Hepatocyte (in vitro differentiated cells): ENCODE measurements around the gene CELSR1. TPM values are rescaled to one million over a fixed set of nuclear protein-coding genes. Genes with fewer than 3 reads are reported as not detected.

Experiments
- DNase-seq: peaks from one replicate; pipeline ENCODE4 v3.0.0-alpha.2; 2016; ENCODE audit warnings: low spot score
- H2AFZ ChIP-seq: fragments of 200-600 bp; sonication (generic); 2 replicates; pipeline ENCODE4 v1.6.0; 2016; ENCODE audit warnings: antibody characterized with exemption, mild to moderate bottlenecking
- H3K27ac ChIP-seq: fragments of 200-600 bp; sonication (generic); 2 replicates; pipeline ENCODE4 v1.5.1; 2016; ENCODE audit warnings: mild to moderate bottlenecking
- H3K27me3 ChIP-seq: fragments of 200-600 bp; sonication (generic); 2 replicates; pipeline ENCODE4 v1.6.1; 2016
- H3K36me3 ChIP-seq: fragments of 200-600 bp; sonication (generic); replicated peaks from 2 replicates; pipeline ENCODE4 v1.5.1; 2016; ENCODE audit warnings: low read depth; ENCODE audit not compliant: insufficient read depth
- H3K4me1 ChIP-seq: fragments of 200-600 bp; sonication (generic); 2 replicates; pipeline ENCODE4 v1.5.1; 2016; ENCODE audit warnings: mild to moderate bottlenecking, moderate library complexity; ENCODE audit not compliant: insufficient read depth
- H3K4me2 ChIP-seq: fragments of 200-600 bp; sonication (generic); 2 replicates; pipeline ENCODE4 v1.6.0; 2016
- H3K4me3 ChIP-seq: fragments of 200-600 bp; sonication (generic); 2 replicates; pipeline ENCODE4 v1.5.1; 2016; ENCODE audit warnings: mild to moderate bottlenecking
- H3K79me2 ChIP-seq: fragments of 200-600 bp; sonication (generic); 2 replicates; pipeline ENCODE4 v1.6.0; 2017; ENCODE audit warnings: mild to moderate bottlenecking
- H3K9me2 ChIP-seq: fragments of 200-600 bp; sonication (generic); replicated peaks from 2 replicates; pipeline ENCODE4 v1.6.0; 2017; ENCODE audit warnings: mild to moderate bottlenecking; ENCODE audit not compliant: insufficient read depth
- H3K9me3 ChIP-seq: fragments of 200-600 bp; sonication (generic); 2 replicates; pipeline ENCODE4 v1.5.1; 2016; ENCODE audit warnings: low read depth, mild to moderate bottlenecking
- H4K20me1 ChIP-seq: fragments of 200-600 bp; sonication (generic); 2 replicates; pipeline ENCODE4 v1.6.0; 2016; ENCODE audit warnings: mild to moderate bottlenecking; ENCODE audit not compliant: insufficient read depth, poor library complexity, severe bottlenecking
- EZH2 ChIP-seq: fragments of 200-600 bp; sonication (generic); IDR thresholded peaks from 2 replicates; pipeline ENCODE4 v1.6.1; 2016; ENCODE audit warnings: antibody characterized with exemption, mild to moderate bottlenecking, borderline replicate concordance
- EZH2phosphoT487 ChIP-seq: fragments of 200-600 bp; sonication (generic); IDR thresholded peaks from one replicate; pipeline ENCODE4 v1.6.1; 2018; ENCODE audit warnings: antibody characterized with exemption, mild to moderate bottlenecking, low read depth, moderate library complexity; ENCODE audit not compliant: unreplicated experiment, severe bottlenecking
- WGBS: methylation state at CpG from one replicate; pipeline ENCODE4 v1.1.6; 2016; ENCODE audit warnings: low lambda C conversion rate; ENCODE audit errors: missing lambda C conversion rate; 5-methylcytosine and 5-hydroxymethylcytosine counted together
- polyA plus RNA-seq: library from polyadenylated mRNA; unstranded; fragments of >200 nt; fragmentation: Nextera tagmentation; extraction: Ambion mirVana; gene quantifications from 2 replicates; pipeline ENCODE4 v1.2.1, GENCODE V29; 2016
- total RNA-seq: library from RNA; depleted of rRNA; stranded (reverse); fragments of >200 nt; gene quantifications from 2 replicates; pipeline ENCODE4 v1.2.3, GENCODE V29; 2014
- TF ChIP-seq, protein P1 (sequence below): fragments of 200-600 bp; sonication (generic); IDR thresholded peaks from 2 replicates; pipeline ENCODE4 v1.5.1; 2016; ENCODE audit warnings: antibody characterized with exemption, mild to moderate bottlenecking; ENCODE audit not compliant: poor library complexity

CELSR1 gene
- total and polyA plus RNA-seq, 2 experiments from 2014 or later: 3.0 to 8.7 TPM

DNA sequence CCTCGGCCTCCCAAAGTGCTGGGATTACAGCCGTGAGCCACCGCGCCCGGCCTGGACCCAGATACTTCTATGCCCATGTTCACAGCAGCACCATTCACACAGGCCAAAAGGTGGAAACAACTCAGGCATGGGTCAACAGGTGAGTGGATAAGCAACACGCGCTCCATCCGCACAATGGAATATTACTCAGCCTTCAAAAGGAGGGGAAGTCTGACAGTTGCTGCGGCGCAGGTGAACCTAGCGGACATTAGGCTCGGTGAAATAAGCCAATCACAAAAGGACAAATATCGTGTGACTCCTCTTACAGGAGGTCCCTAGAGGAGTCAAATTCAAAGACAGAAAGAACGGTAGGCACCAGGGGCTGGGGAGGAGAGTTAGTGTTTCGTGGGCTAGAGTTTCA lies 154.9 kb downstream of the CELSR1 start:
- no peak for DNase-seq
- no peaks in the 10 kb centered on the region for H3K9me2 ChIP-seq

DNA sequence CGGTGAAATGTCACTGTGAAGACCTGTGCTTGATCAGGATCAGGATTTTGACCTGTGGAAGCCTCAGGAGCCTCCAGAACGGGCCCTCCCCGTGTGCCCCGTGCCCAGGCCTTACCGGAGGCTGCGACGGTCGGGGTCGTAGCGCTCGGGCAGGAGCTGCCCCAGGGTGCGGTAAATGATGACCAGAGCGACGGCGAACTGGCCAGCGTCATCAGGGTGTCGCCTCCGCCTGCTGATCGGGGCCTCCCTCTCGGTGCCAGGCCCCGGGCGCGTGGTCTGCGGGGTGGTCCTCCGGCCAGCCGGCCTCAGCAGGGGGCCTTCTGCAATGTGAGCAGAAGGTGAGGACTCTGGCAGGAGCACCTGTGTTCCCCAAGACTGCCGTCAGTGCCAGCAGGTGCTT lies 155.7 kb downstream of the CELSR1 start:
- no peak for TF ChIP-seq EZH2
- TF ChIP-seq EZH2phosphoT487: no peak
- TF ChIP-seq, protein P1, sequence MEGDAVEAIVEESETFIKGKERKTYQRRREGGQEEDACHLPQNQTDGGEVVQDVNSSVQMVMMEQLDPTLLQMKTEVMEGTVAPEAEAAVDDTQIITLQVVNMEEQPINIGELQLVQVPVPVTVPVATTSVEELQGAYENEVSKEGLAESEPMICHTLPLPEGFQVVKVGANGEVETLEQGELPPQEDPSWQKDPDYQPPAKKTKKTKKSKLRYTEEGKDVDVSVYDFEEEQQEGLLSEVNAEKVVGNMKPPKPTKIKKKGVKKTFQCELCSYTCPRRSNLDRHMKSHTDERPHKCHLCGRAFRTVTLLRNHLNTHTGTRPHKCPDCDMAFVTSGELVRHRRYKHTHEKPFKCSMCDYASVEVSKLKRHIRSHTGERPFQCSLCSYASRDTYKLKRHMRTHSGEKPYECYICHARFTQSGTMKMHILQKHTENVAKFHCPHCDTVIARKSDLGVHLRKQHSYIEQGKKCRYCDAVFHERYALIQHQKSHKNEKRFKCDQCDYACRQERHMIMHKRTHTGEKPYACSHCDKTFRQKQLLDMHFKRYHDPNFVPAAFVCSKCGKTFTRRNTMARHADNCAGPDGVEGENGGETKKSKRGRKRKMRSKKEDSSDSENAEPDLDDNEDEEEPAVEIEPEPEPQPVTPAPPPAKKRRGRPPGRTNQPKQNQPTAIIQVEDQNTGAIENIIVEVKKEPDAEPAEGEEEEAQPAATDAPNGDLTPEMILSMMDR: no peak
- 95% methylated on average over 27 of the region's 27 CpGs for WGBS
- Histone ChIP-seq H3K9me2 (no peaks in the 10 kb centered on the region), H3K9me3 (no peaks in the 10 kb centered on the region), H3K27ac (no peak overlapping the region), H3K27me3 (no peaks in the 10 kb centered on the region), H3K79me2 (no peaks in the 10 kb centered on the region), H3K4me1 (peaks cover 28% of the 10 kb centered on the region), H3K36me3 (no peaks in the 10 kb centered on the region), H2AFZ (no peak overlapping the region), H3K4me2 (no peak overlapping the region), H3K4me3 (no peak overlapping the region), H4K20me1 (no peaks in the 10 kb centered on the region)
- DNase-seq: no peak

More for the DNA sequence above, 154.9 kb downstream of the CELSR1 start:
- 97% methylated on average over 15 of the region's 15 CpGs for WGBS
- H3K4me3 ChIP-seq: no peak overlapping the region
- H3K4me1 ChIP-seq: peaks cover 24% of the 10 kb centered on the region
- no peaks in the 10 kb centered on the region for H4K20me1 ChIP-seq
- no peaks in the 10 kb centered on the region for H3K79me2 ChIP-seq
- H3K27me3 ChIP-seq: no peaks in the 10 kb centered on the region
- no peak overlapping the region for H3K27ac ChIP-seq
- no peaks in the 10 kb centered on the region for H3K9me3 ChIP-seq
- H3K4me2 ChIP-seq: no peak overlapping the region
- no peak for TF ChIP-seq EZH2
- TF ChIP-seq, protein P1: no peak
- TF ChIP-seq EZH2phosphoT487: no peak
- no peak overlapping the region for H2AFZ ChIP-seq
- H3K36me3 ChIP-seq: no peaks in the 10 kb centered on the region

DNA sequence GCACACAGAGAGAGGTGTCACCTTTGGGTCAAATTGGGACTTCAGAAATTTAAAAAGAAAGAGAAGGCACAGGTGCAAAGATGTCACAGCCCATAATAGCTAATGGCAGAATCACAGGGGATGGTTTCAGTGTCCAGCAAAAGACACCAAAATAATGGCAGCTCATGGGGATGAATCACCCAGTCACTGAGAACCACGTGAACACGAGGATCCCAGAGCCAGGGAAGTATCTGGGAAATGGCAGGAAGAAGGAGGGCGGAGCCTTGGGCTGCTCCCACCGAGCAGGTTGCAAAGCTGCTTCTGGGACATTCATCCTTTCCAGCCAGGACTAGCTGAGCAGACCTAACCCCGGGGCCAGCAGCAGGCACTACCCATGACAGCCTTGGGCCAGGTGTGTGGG lies 156.3 kb downstream of the CELSR1 start:
- H3K9me3 ChIP-seq: no peaks in the 10 kb centered on the region
- no peaks in the 10 kb centered on the region for H3K9me2 ChIP-seq
- H3K79me2 ChIP-seq: no peaks in the 10 kb centered on the region
- H3K27ac ChIP-seq: no peak overlapping the region
- no peak overlapping the region for H3K4me2 ChIP-seq
- no peak overlapping the region for H3K4me3 ChIP-seq
- DNase-seq: no peak
- no peaks in the 10 kb centered on the region for H3K27me3 ChIP-seq
- WGBS: 58% methylated on average over 5 of the region's 5 CpGs
- peaks cover 28% of the 10 kb centered on the region for H3K4me1 ChIP-seq
- TF ChIP-seq, protein P1: no peak
- TF ChIP-seq EZH2 (no peak), EZH2phosphoT487 (no peak)
- no peaks in the 10 kb centered on the region for H3K36me3 ChIP-seq
- H2AFZ ChIP-seq: no peak overlapping the region
- H4K20me1 ChIP-seq: no peaks in the 10 kb centered on the region

DNA sequence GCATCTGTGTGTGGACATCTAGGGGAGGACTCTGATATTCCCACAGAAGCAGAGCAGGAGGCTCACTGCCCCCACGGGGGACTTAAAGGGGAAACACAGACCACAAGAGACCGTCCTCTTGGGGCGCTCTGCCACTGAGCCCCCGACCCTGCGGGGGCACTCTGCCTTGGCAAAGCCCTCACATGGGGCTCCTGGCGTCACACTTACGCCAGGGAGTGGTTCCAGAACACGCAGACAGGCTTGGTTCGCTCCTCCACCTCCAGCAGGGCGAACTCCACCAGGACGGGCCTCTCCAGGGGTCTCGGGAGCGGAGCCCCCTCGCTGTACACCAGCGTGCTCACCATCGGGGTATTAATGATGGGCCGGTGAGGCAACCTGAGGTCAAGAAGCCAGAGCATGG lies 156.8 kb downstream of the CELSR1 start:
- TF ChIP-seq EZH2phosphoT487 (no peak), EZH2 (no peak)
- TF ChIP-seq, protein P1: no peak
- Histone ChIP-seq H3K27me3 (no peaks in the 10 kb centered on the region), H3K27ac (no peak overlapping the region)

More for the DNA sequence above, 156.8 kb downstream of the CELSR1 start:
- Histone ChIP-seq H3K9me2 (no peaks in the 10 kb centered on the region), H3K4me2 (no peak overlapping the region), H3K9me3 (peaks cover 4% of the 10 kb centered on the region), H3K4me3 (no peak overlapping the region), H4K20me1 (no peaks in the 10 kb centered on the region), H3K4me1 (peaks cover 28% of the 10 kb centered on the region), H2AFZ (no peak overlapping the region), H3K79me2 (no peaks in the 10 kb centered on the region), H3K36me3 (no peaks in the 10 kb centered on the region)
- WGBS: 98% methylated on average over 17 of the region's 17 CpGs
- DNase-seq: no peak
